OCI-LY3 (cell line): ENCODE results near the gene IZUMO1.

Experiments
- H2AFZ ChIP-seq: fragments of 200-600, 300-600 bp; shearing (Covaris generic); 2 replicates; pipeline ENCODE4 v1.6.0; 2014; ENCODE audit warnings: antibody characterized with exemption, low read depth, low read length
- H3K27ac ChIP-seq: fragments of 200-600, 300-600 bp; sonication (generic); 2 replicates; pipeline ENCODE4 v1.5.1; 2014; ENCODE audit warnings: mild to moderate bottlenecking, low read length, moderate library complexity, mixed read lengths
- H3K27me3 ChIP-seq: fragments of 200-600, 300-600 bp; sonication (generic); 2 replicates; pipeline ENCODE4 v1.6.1; 2014; ENCODE audit warnings: low read depth, low read length, mixed read lengths
- H3K36me3 ChIP-seq: fragments of 200-600, 300-600 bp; sonication (generic); replicated peaks from 2 replicates; pipeline ENCODE3; 2014; ENCODE audit warnings: low read depth, low read length, mixed read lengths
- H3K4me1 ChIP-seq: fragments of 300-600, 200-600 bp; sonication (generic); 2 replicates; pipeline ENCODE4 v1.6.1; 2014; ENCODE audit warnings: low read length, mixed read lengths
- H3K4me2 ChIP-seq: fragments of 200-600, 300-600 bp; sonication (generic); 2 replicates; pipeline ENCODE4 v1.6.1; 2014; ENCODE audit warnings: low read length, mixed read lengths
- H3K4me3 ChIP-seq: fragments of 300-600, 200-600 bp; sonication (generic); 2 replicates; pipeline ENCODE4 v1.5.1; 2014; ENCODE audit warnings: antibody characterized with exemption, mild to moderate bottlenecking, low read length, moderate library complexity
- H3K79me2 ChIP-seq: fragments of 300-600, 200-600 bp; shearing (Covaris generic); 2 replicates; pipeline ENCODE4 v1.6.1; 2014; ENCODE audit warnings: mild to moderate bottlenecking, low read length, mixed read lengths
- H3K9ac ChIP-seq: fragments of 300-600, 200-600 bp; shearing (Covaris generic); 2 replicates; pipeline ENCODE4 v1.6.0; 2014; ENCODE audit warnings: mild to moderate bottlenecking, low read length, moderate library complexity
- H3K9me3 ChIP-seq: fragments of 200-600, 300-600 bp; shearing (Covaris generic); 2 replicates; pipeline ENCODE4 v1.6.1; 2014; ENCODE audit warnings: low read length, mixed read lengths; ENCODE audit not compliant: insufficient read depth
- H4K20me1 ChIP-seq: fragments of 200-600, 300-600 bp; sonication (generic); 2 replicates; pipeline ENCODE4 v1.6.1; 2016; ENCODE audit warnings: low read length, mixed read lengths; ENCODE audit not compliant: insufficient read depth
- CTCF ChIP-seq: fragments of 200-600, 300-600 bp; sonication (generic); IDR thresholded peaks from 2 replicates; pipeline ENCODE4 v1.5.1; 2014; ENCODE audit warnings: antibody characterized with exemption, low read length, low read depth
- EZH2phosphoT487 ChIP-seq: fragments of 200-600 bp; shearing (Covaris generic); IDR thresholded peaks from 2 replicates; pipeline ENCODE4 v1.6.1; 2018; ENCODE audit warnings: antibody characterized with exemption, mixed run types, low read depth

IZUMO1 gene

GRCh38 chr19:48746738-48747575 is at the start of gene IZUMO1:
Gene IZUMO1, minus strand, starts transcription at chr19:48746909. Its CDS starts 1,050 bp downstream, at chr19:48745859.
- Histone ChIP-seq H3K27me3 (no peaks in the 10 kb centered on the region), H3K27ac (no peak within 1 kb of the TSS), H2AFZ (no peak within 1 kb of the TSS), H3K4me2 (no peak within 1 kb of the TSS), H3K9ac (no peak within 1 kb of the TSS), H3K79me2 (no peaks in the 10 kb centered on the region), H3K4me3 (no peak within 1 kb of the TSS), H3K36me3 (no peaks in the 10 kb centered on the region), H4K20me1 (no peaks in the 10 kb centered on the region), H3K4me1 (no peaks in the 10 kb centered on the region), H3K9me3 (no peaks in the 10 kb centered on the region)
- TF ChIP-seq EZH2phosphoT487 (no peak), CTCF (no peak)

GRCh38 chr19:48795685-48796070 is 49.0 kb upstream of the IZUMO1 start:
- no peak overlapping the region for H3K9ac ChIP-seq
- H3K4me2 ChIP-seq: peak overlapping the region; percentile 84; the same call in 1 of the 2 replicates
- no peak overlapping the region for H2AFZ ChIP-seq
- H3K27me3 ChIP-seq: no peaks in the 10 kb centered on the region
- H3K9me3 ChIP-seq: no peaks in the 10 kb centered on the region
- H4K20me1 ChIP-seq: no peaks in the 10 kb centered on the region
- TF ChIP-seq CTCF (no peak), EZH2phosphoT487 (no peak)
- no peaks in the 10 kb centered on the region for H3K36me3 ChIP-seq
- H3K79me2 ChIP-seq: no peaks in the 10 kb centered on the region
- no peak overlapping the region for H3K27ac ChIP-seq
- peaks cover 4% of the 10 kb centered on the region for H3K4me1 ChIP-seq
- H3K4me3 ChIP-seq: peak overlapping the region; percentile 78

GRCh38 chr19:48795055-48795684 is 48.5 kb upstream of the IZUMO1 start:
- no peaks in the 10 kb centered on the region for H3K79me2 ChIP-seq
- H3K36me3 ChIP-seq: no peaks in the 10 kb centered on the region
- H3K4me2 ChIP-seq: peak overlapping the region; percentile 84
- H3K9ac ChIP-seq: peak overlapping the region; percentile 43
- H3K27me3 ChIP-seq: no peaks in the 10 kb centered on the region
- H3K4me1 ChIP-seq: peaks cover 4% of the 10 kb centered on the region
- H3K9me3 ChIP-seq: no peaks in the 10 kb centered on the region
- H3K27ac ChIP-seq: no peak overlapping the region
- peak overlapping the region; percentile 78 for H3K4me3 ChIP-seq
- H4K20me1 ChIP-seq: no peaks in the 10 kb centered on the region
- TF ChIP-seq EZH2phosphoT487: no peak
- TF ChIP-seq CTCF: peak; percentile 100
- H2AFZ ChIP-seq: peak overlapping the region; percentile 63

- H3K9me3 ChIP-seq: no peaks in the 10 kb centered on the region
- H3K4me3 ChIP-seq: no peak overlapping the region
- H3K4me2 ChIP-seq: peak overlapping the region; percentile 84; the same call in 1 of the 2 replicates
- H2AFZ ChIP-seq: no peak overlapping the region
- TF ChIP-seq CTCF (no peak), EZH2phosphoT487 (no peak)
- no peak overlapping the region for H3K9ac ChIP-seq
- H3K79me2 ChIP-seq: no peaks in the 10 kb centered on the region
- H3K36me3 ChIP-seq: no peaks in the 10 kb centered on the region
- H3K4me1 ChIP-seq: peaks cover 4% of the 10 kb centered on the region
- H4K20me1 ChIP-seq: no peaks in the 10 kb centered on the region
- H3K27me3 ChIP-seq: no peaks in the 10 kb centered on the region
- H3K27ac ChIP-seq: no peak overlapping the region
Observed at GRCh38 chr19:48794291-48794690, 47.6 kb upstream of the IZUMO1 start.
